ENCODE measurements around the gene MACROH2A2.
"Not testable (repeated sequence)": the region's sequence is repeated elsewhere in the genome, so short reads cannot be mapped to it uniquely, and the experiment has no call there.

Gene MACROH2A2

DNA sequence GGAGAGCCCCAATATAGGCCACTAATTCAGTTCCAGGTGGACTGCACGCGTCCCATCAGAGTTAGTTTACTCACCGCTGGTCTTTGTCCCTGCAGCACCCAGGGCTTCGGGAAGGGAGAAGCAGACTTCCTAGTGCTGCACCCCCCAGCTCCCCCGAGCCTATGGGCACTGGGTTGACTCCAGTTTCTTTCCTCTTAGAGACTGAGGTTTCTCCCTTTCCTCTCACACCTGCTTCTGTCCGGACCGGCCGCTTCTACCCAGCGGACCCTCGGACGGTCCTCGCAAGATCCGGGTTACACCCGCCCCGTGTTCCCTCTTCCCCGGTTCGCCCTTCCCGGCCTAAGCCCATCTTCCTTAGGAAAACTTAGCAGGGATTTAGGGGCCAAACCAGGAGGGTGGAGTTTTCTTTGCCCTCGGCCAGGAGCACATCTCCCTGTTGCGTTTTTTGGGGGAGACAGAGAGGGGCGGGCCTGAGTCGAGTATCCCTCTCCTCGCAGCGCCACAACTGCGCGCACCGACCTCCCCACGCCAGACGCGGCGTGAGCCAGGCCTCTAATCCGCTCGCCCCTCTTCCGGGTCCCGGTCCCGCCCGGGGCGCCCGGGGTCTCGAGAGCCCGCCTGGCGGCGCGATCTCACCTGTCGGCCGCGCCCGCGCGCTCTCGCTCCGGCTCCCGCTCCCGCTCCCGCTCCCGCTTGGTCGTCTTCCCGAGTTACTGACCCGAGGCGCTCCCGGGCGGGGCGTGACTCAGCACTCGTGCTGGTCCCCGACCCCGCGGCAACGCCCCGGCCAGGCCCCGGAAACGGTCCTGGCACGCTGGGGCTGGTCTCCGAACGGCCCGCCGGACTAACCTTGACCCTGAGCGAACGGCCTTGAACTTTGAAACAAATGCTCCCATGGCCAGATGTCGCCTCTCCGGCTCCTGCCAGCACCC lies 79.7 kb downstream of the MACROH2A2 start, which contains the start of gene AIFM2:
Gene AIFM2 (minus strand): TSS at position 728 of the 932 bp plus-strand sequence. CDS start 8,741 bp downstream, outside the sequence.
- peak; percentile 51 for DNase-seq

- DNase-seq, result no peak
These were observed 82.4 kb downstream of the MACROH2A2 start for GRCh38 chr10:70135046-70135445.

GRCh38 chr10:70135684-70136083 lies 83.0 kb downstream of the MACROH2A2 start:
- no peak for DNase-seq

- DNase-seq, result no peak
These were observed 84.5 kb downstream of the MACROH2A2 start for GRCh38 chr10:70137135-70137534.

GRCh38 chr10:70137927-70138883 lies 85.6 kb downstream of the MACROH2A2 start:
- no peak for DNase-seq

DNA sequence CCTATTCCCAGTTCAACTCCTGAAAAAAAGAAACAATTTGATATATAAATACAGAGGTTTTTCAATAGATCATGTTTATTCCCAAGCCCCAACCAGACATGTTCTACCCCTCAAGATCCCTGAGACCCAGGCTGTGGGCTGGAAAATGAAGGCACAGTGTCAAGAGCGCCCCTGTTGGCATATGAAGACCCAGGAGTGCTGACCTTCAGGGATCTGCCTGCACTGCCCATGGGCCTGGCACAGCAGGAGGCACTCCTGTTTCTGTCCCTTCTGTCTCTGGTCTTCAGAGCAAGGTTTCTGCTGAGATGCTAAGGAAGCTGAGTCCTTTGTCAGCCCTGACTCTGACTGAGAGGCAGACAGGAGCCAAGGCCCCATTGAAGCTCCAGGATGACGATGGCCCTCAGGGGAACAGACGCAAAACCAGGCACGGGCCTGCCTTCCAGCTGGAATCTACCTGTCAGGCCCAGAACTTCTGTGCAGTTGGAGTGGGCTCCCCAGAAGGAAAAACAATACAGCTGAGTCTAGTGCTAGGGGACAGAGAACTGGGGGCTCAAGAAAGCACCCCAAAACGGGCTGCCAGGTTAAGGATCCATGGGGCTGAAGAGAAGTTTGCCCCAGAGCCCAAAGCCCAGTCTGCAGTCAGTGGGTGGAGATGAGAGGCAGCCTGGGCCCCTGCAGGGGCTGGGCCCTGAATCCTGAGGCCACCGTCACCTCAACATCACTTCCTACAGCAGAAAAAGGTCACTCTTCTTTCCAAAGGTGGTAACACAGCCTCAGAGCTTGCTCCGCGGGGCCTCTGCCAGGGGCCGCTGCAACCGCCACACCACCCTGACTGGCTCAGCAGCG lies 86.7 kb downstream of the MACROH2A2 start:
- DNase-seq, result no peak

DNA sequence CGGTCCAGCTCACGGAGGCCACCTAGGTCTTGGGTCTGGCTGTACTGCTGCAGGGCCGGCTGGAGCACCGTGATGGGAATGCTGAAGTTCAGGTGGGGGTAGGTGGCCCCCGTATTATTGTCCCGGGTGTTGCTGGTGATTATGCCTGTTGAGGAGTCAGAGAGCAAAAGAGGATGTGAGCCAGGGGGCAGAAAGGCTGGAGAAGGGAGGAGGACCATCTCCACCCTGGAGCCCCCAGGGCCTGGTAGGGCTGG lies 87.3 kb downstream of the MACROH2A2 start:
- DNase-seq, result no peak

DNA sequence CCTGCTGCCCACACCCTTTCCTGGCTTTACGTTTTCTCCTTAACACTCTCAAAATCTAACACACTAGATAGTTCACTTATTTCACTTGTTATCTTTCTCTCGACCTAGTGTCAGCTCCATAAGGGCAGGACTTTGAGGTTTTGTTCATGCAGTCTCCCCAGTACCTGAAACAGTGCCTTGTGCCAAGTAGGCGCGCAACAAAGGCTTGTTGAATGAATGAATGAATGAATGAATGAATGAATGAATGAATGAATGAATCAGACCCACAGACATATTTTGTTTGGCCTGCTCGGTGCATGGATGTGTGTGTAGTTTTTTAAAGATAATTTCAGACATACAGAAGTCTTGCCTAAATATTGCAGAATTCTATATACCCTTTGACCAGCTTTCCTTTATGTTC lies 87.7 kb downstream of the MACROH2A2 start:
- no peak for DNase-seq

DNA sequence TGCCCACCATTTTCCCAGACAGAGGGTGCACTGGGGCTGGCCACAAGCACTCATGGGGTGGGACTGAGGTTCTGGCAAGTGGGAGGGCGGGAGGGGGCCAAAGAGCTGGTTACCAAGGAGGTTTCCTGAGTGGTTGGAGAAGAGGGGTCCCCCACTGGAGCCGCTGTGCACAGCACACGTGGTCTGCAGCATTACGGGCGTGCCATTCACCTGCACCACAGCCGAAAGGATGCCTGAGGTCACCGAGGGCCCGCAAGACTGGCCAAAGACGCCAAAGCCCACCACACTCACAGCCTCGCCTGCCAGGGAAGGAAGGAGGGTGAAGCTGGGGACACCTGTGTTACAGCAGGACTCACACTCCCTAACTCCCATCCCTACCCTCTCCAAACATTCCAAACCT lies 89.9 kb downstream of the MACROH2A2 start:
- DNase-seq, result no peak

DNA sequence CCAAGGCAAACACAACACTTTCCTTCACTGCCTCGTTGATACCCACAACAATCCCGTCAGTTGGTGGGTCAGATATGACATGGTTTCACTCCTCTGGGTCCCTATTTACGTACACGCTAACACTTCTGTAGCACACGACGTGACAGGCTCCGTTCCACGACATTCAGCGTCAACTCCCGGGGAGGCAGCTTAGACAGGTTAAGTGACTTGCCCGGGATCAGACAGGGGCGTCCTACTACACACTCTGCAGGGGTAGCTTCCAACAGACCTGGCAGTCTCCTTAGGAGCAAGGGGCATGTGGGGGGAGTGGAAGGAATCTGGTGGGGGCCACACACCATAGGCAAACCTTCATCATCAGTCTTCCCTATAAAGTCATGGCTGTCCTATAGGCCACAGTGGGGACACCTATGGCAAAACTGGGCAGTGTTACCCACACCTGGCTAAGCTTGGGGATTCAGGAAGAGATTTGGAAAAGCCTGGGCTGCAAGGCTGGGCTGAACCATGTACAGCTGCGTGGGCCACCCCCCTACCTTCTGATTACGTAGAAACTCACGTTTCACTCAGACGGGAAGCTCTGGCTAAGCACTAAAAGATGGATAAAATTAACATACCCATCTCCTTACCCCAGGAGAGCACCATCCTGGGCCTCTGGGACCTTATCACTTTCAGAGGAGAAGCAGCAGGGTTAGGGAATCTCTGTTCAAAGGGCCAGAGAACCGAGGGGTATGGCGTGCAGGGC lies 91.9 kb downstream of the MACROH2A2 start:
- DNase-seq, result no peak

DNA sequence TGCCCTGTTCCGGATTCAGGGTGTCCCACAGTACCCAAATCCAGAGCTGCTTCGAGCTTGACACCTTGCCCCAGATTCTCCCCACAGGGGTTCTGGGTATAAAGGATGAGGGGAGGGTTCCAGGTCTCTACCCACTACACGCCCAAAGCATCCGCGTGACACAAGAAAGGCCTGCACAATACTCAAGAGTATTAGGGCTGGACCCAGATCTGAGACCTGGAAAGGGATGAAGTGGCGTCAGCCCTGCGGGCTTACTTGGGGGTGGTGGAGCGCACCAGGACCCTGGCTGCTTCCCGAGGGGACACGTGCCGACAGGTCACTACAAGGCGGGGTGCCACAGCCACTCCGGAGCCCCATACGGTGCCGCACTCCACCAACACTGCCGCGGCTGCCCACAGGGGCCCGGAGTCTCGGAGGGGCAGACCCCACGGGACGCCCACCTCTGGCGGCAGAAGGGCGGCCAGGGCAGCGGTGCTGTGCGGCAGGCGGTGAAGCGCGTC lies 92.6 kb downstream of the MACROH2A2 start:
- no peak for DNase-seq

DNA sequence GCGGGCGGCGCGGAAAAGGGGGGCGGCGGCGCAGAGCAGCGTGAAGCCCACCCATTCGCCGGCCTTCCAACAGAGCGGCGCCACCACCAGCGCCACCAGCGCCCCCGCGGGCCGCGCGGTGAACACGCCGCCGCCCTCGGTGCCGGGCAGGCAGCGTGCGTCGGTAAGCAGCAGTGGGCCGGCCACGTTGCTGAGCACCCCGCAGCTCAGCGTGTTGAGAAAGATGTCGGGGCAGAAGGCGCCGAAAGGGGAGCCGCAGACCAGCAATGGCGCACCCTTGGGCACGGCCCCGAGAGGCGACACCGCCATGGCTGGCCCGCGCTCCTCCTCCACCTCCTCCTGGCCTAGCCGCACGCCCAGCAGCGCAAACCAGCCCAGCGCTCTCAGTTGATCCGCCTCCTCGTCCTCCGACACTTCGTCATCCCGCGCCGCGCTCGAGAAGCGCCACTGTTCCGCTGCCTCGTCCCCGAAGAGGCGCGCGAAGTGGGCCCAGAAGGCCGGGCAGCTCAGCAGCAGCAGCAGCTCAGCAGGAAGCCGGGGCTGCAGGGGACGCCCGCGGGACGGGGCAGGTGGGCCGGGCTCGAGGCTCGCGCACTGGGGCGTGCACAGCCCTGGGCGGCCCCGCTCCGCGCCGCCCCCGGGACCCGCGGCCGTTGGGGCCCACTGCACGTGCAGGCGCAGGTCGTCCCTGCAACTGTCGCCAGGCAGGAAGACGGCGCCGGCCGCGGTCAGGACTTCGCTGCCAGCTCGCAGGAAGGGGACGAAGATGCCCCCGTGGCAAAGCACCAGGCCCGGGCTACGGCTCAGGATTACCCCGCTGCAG lies 93.2 kb downstream of the MACROH2A2 start:
- peak; percentile 74 for DNase-seq

DNA sequence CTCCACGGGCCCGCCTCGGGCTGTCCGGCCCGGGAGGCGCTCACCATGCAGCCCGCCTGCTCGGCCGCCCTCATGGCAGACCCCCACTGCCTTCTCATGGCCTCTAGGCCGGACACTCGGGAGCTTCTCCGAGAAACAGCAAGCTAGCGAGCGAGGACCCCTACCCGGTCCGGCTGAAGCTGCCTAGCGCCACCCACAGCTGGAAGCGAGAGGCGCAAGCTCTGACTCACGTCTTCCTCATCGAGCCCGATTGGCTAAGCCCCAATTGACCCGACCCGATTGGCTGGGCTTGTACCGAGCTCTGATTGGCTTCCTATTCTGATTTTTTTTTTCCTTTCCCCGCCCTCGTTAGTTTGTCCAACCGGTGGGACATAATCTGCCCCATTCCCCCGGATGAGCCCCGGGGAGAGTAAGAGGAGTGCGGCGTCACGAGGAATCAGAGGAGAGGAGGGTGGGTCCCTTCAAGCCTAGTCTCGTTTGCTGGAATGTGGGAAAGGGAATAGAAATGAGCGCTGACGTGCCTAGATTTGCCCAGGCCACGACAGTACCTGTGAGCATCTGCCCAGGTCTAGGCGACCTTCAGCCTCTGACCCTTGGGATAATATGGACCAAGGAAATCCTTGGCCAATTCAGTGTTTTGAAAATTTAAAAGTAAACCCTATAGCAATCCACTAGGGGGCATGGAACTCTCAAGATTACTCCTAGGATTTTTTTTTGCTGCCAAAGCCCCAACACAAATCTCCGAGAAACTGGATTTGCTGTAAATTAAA lies 94.0 kb downstream of the MACROH2A2 start, which contains the start of gene TYSND1:
Gene TYSND1 (minus strand): TSS at position 212 of the 770 bp plus-strand sequence. CDS start 114 bp downstream, at position 98.
- DNase-seq, result peak; percentile 93

DNA sequence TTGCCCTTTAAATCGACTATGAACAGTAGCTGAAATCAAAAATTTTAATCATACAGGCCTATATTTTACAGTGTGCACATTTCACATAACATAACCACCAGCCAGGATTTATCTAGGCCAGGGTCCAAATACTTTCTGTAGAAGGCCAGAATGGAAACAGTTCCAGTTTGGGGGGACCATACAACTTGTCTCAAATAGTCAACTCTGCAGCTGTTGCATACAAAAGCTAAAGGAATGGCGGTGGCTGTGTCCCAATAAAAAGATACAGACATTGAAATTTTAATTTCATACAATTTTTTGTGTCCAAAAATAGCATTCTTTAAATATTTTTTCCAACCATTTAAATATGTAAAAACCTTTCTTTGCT lies 94.6 kb downstream of the MACROH2A2 start:
- DNase-seq, result no peak

- no peak for DNase-seq
These were observed 95.9 kb downstream of the MACROH2A2 start for GRCh38 chr10:70148516-70148915.

DNA sequence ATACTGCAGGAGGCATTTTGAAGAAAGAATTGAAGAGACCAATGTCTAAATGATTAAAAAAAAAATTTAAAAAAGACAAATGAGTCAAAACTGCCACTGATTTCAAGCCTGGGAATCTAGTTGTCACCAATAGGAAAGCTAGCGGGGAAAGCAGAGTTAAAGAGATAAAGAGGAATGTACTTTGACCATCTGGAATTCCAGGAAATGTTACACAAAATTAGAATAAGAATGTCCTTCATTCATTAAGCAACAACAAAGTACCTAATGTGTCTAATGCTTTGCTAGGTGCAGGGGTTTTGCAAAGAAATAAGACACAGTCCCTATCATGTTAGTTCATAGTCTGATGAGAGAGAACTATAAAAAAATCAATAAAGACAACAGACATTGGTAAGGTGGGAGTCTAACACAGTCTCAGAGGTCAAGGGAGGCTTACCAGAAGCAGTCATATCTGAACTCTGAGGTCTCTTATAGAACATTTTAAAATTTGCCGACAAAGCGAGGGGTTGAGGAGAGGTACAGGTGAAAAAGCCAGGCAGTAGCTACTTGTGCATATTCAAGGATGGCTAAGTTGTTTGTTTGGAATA lies 102.7 kb downstream of the MACROH2A2 start:
- no peak for DNase-seq

- no peak for DNase-seq
These were observed 105.5 kb downstream of the MACROH2A2 start for GRCh38 chr10:70158113-70158512.

- DNase-seq, result not testable (repeated sequence)
These were observed 106.7 kb downstream of the MACROH2A2 start for GRCh38 chr10:70159366-70159765.

DNA sequence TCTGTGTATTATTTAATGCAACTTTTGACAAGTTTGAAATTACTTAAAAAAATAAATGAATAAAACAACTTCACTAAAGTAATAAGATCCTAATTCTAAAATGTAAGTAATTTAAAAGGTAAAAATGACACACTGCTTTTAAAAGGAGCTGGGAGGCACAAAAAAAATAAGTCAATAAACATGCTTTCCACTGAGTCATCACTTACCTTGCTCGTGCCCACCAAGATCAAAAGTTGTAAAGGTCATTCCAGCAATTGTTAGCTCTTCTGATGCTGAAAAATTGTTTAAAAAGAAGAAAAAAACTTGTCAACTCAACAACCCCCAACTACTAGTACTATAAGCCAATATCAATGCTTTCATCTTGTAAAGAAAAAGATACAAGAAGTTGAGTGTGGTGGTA lies 108.2 kb downstream of the MACROH2A2 start:
- DNase-seq, result no peak
